Bone marrow (tissue), 2 donors: ENCODE data around the gene HIP1.
"Not testable (repeated sequence)": the region's sequence is repeated elsewhere in the genome, so short reads cannot be mapped to it uniquely, and the experiment has no call there.

Experiments
- DNase-seq, 2 donors: peaks; one replicate each; lab custom pipeline; 2025; lab: John Stamatoyannopoulos, UW

Gene HIP1

DNA sequence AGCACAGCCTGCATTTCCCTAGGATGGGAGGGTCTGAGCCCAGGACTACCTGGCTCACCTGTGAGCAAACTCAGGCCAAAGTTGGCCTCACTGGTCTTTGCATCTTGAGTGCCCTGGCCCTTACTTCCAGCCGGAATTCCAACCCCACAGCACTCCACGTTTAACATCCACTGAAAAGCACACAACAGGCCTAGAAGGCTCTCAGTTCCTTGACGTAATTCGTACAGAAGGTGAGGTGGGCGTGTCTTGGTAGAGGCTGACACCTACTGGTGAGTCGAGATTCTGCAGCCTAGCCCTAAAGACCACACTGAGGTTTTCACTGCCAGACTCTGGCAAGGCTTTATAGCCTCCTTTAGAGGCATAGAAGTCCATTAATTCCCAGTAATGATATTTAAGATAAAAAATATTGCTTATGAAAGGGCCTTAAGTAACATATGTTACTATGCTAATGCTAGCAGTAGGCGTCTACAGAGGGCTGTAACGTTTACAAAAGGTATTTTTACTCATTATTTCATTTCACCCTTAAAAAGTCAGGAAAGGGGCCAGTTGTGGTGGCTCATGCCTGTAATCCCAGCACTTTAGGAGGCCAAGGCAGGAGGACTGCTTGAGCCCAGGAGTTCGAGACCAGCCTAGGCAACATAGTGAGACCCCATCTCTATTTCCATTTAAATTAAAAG lies 95.8 kb downstream of the HIP1 start:
- peak; percentile 12 to 65 for DNase-seq

DNA sequence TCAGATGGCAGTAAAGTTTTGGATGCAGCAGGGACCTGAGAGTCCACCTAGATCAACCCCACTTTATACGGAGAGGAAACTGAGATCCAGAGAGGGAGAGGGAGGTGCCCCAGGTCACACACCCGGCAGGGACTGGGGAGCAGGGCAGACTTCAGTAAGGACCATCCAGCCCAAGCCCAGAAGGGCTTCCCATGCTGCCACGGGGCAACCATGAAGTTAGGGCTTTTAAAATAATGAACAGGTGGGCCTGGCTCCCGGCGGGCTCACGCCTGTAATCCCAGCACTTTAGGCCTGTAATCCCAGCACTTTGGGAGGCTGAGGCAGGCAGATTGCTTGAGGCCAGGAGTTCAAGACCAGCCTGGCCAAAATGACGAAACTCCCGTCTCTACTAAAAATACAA lies 98.5 kb downstream of the HIP1 start:
- DNase-seq = no peak

DNA sequence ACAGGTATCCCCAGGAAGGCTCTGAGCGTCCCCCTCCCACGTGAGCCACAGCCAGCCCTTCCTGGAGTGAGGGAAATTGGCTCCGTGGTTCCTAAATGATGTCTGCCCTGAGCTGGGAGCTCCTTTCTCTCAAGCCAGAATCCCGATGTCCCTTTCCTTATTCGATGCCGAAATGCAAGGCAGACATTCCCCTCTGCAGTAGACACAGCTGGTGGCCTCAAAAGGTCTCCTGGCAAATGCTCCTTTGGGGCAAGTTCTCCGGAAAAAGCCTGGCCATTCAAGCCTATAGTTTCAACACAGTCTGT lies 98.9 kb downstream of the HIP1 start:
- DNase-seq = no peak

DNA sequence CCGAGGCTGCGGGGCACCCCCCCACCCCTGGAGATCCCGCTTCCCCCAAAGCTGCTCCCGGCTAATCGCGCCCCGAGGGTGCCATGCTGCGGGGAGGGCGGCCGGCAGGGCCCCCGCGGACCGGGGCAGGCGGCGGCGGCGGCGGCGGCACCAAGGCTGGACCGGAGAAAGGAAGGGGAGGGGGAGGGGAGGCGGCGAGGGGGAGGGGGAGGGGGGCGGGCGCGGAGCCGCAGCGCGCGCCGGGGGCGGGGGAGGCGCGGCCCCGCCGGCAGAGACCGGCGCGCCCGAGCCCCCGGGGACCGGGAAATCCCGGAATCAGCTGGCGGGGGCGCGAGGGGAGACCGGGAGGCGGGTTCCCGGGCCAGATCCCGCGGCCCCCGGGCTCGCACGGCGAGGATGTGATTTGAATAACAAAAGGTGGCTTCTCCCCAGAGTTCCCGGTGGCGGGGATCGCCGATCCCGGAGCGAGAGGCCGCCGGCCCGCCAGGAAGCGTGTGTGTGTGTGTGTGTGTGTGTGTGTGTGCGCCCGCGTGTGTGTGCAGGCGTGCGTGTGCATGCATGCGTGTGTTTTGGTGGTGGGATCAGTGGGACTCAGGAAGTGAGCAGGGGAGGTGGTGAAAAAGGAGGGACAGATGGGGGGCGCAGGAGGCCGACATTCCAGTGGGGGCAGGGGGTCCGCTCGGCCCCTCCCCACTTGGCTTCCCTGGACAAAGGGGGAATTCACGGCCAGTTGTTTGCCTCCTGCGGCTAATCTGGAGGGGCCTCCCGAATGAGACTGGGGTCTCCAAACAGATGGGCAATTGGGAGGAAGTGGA lies 99.5 kb downstream of the HIP1 start:
- DNase-seq = peak; percentile 20 to 36

DNA sequence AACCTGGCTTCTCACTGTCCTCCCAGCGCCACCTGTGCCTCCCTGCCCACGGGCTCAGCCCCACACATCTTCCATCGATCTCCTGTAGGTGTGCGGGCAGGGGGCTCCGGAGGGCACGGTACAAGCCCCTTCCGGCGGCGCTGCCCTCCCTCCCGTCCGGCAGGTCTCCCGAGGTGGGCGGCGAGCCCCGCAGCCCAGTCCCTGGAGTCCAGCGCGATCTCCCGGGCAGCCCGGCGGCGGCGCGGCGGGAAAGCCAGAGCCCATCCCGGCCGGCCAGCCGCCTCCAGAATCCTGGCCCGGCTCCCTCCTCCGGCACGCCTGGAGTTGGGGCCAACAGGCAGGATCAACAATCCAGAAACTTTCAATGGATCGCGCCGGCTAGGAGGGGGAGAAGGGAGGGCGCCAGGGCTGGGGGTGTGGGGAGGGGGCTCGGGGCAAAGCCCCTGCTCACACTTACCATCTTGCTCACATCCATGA lies 100.1 kb downstream of the HIP1 start:
- no peak for DNase-seq

DNA sequence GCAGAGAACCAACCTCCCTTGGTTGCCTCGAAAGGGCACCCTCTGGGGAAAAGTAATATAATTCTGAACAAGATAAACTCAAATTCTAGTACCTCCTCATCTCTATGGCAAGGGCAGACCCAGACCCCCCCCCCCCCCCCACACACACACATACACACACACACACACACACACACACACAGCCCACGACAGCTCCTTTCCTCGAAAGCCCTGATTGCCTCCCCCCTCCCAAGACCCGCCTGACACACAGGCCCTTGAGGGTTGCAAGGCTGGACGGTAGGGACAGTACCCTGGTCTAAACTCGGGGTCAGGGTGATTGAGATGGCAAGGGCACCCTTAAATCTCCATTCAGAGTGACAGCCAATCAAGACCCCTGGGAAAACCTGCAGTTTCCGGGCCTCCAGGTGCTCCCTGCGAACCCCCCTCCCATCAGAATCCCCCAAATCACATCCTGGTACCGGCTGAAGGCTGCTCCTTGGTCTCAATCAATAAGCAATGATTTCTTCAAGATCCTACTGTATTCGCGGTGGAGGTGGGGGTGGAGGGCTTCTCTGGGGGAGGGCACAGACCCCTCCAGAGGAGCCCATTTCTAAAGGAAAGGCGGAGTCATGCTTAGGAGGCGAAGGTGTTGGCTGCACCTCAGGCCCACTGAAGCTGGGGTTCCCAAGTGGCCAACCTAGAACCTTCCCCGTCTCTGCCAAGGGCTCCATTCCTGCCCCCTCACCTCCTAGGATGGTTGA lies 100.7 kb downstream of the HIP1 start:
- no peak for DNase-seq

DNA sequence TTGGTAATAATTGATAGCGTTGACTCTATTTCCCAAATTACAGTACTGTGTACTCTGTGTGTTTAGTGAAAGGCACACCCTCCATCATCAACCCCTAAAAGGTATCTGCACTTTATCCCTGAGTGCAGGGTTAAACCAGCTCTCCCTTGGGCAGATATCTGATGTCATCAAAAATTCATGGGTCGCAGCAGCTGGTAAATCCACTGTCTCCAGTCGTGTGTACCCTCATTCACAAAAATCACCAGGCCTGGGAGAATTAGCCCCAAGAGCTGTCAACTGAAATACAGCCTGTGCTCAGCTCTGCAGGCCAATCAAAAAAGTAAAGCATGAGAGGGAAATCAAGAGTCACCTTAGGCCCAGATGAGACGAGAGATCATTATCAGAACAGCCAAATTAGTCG lies 103.7 kb downstream of the HIP1 start:
- DNase-seq = no peak

DNA sequence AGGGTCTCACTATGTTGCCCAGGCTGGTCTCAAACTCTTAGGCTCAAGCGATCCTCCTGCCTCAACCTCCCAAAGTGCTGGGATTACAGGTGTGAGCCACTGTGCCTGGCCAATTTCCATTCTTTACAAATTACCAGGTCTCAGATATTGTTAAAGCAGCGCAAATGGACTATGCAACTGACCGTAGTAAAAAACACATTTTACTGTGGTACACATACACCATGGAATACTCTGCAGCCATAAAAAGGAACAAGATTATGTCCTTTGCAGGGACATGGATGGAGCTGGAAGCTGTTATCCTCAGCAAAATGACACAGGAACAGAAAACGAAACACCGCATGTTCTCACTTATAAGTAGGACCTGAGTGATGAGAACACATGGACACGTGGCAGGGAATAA lies 106.2 kb downstream of the HIP1 start:
- DNase-seq = not testable (repeated sequence)

DNA sequence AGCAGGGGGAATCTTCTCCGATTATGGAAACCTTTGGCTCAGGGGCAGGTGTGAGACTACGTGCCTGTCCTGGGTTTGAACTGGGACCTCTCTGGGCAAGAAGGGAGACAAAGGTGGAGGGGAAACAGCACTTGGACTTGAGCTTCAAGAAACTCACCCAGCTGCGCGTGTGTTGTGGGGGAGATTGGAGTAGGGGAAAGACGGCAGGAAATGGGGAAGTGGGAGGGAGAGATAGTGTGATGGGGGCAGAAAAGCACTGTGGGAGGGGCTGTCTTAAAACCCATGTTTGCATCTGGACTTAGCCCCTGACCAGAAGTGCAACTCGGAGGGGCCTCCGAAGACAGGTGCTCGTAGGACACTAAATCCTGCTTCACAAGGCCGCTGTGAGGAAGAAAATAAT lies 107.0 kb downstream of the HIP1 start:
- DNase-seq = peak in 1 of 2 donors; percentile 24

DNA sequence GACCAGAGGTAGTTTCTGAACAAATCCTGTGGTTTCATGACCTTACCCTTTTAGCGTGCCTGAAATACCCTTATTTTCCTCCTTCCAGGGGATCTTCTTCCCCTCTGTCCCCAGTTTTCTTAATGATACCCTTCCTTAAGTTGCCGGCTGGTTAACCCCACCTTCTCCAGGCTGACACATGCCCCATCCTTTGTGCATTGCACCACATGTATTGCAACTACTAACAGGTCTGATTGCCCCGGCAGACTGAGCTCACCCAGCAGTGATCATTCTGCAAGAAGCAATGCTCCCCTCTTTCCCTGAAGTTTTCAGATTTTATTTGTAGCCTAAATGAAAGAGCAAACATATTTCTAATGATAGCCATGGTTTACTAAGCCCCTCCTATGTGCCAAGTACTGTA lies 108.2 kb downstream of the HIP1 start:
- no peak for DNase-seq

DNA sequence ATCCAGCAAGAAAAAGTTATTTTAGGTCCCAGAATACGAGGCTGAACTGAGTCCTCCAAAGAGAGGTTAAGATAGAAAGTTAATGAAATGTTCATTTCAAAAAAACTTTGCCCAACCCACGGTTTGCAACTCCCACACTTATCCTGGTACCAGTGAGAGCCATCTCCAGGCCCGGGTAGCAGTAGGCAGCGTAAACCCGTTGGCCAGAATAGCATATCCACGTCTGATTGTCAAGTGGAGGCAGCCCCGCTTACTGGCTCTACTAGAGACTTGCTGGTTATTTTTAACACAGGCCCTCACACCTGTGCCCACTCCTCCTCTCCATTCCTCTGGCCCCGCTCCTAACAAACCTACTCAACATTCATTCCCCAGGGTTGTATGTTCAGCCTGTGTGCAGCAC lies 109.7 kb downstream of the HIP1 start:
- no peak for DNase-seq

DNA sequence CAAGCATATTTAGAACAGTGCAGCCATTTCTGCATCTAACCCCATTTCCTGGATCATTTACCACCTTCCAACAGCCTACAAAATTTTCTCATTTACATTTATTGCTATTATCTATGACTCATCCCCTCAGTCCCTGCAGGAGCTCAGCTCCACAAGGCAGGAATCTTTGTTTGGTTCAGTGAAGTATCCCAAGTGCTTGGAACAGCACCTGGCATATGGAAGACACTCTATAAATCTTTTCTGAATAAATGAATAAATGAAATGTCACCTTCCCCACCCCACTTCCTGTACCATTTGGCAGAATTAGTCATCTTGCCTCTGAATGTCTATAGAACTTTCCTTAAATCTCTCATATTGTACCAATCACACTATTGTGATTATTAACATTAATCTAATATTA lies 110.7 kb downstream of the HIP1 start:
- no peak for DNase-seq

DNA sequence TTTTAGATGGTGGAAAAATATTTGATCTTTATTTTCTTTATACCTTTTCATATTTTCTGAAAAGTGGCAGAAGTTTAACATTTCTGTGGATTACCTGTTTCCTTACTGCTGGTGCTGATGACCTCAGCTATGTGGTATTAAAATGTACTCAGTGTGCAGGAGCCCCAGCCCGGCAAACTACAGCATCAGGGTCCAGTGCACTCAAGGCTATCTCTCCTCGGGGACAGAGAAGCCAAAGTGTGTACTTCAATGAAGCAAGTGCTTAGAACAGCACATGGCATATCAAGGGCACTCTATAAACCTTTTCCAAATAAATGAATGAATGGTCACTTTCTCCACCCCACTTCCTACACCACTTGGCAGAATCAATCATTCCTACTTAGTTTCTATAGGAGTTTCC lies 111.8 kb downstream of the HIP1 start:
- DNase-seq = no peak

DNA sequence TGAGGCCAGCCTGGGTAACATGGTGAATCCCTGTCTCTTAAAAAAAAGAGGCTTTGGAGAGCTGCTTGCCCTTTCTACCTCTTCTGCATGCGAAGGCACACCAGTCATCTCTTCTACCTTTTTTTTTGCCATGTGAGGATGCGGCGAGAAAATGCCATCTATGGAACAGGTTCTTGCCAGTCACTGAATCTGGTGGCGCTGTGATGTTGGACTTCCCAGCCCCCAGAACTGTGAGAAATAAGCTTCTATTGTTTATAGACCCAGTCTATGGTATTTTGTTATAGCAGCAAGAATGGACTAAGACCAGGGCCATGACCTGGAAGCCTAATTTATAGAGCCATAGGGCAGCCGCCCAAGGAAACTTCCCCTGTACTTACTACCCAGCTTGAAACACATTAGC lies 112.9 kb downstream of the HIP1 start:
- DNase-seq = no peak

DNA sequence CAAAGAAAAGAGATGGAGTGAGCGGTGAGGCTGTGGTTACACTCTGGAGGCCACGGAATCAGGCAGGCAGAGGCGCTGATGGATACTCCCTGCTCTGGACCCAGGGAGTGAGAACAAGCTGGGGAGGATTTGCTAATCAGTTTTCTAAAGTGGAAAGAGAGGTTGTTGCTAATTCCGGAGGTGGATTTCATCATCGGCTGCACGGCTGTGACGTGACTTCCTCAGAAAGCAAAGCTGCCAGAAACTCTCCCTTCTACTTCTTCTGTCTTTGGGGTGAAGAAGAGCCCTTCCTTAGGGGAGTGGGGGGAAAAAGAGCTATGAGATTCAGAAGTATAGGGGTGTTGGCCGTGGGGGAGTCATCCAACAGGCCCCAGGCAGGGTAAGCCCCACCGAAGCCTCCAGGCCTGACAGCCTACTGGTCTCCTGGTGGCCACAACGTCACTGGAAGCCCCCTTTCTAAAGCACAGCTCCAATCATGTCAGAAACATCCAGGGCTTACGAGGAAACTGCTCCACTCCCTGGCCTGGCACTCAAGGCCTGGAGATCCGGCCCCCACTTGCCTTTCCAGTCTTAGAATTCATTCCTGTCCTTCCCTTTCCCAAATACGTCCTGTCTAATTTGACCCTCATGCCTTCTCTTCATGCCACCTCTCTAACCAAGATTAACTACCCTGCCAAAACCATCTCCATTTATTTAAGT lies 114.5 kb downstream of the HIP1 start:
- peak; percentile 48 to 82 for DNase-seq

DNA sequence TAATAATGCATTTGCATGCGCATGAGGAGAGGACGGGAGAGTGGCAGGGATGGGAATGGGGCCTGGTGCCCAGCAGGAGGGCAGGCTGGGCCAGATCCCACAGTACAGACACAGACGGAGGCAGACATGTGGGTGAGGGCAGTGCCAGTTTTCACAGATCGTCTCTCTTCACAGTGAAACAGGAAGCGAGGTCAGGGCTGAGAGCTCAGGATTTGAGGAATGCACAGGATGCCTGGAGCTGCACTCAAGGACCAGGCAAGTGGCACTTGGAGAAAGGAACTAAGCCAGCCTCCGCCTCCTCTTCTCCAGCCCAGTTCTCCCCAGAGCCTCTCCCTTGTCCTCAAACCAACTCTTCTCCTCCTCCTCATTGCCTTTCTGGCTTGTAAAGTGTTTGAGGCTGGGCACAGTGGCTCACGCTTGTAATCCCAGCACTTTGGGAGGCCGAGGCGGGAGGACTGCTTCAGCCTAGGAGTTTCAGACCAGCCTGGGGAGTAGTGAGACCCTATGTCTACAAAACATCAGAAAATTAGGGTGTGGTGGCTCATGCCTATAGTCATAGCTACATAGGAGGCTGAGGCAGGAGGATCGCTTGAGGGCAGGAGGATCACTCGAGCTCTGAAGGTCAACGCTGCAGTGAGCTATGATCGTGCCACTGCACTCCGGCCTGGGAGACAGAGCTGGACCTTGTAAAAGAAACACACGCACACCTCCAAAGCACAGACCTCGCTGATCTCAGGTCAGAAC lies 115.2 kb downstream of the HIP1 start:
- no peak for DNase-seq

DNA sequence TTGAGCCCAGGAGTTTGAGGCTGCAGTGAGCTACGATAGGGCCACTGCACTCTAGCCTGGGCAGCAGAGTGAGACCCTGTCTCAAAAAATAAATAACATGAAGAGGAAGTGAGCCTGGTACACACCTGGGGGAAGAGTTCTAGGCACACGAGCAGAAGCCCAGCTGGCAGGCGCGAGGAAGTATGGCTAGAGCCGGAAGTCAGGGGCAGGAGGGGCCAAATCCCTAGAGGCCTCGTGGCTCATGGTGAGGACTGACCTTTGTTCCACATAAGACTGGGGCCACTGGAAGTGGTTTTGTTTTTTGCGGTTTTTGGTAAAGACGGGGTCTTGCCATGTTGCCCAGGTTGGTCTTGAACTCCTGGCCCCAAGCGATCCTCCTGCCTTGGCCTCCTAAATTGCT lies 117.6 kb downstream of the HIP1 start:
- DNase-seq = no peak

DNA sequence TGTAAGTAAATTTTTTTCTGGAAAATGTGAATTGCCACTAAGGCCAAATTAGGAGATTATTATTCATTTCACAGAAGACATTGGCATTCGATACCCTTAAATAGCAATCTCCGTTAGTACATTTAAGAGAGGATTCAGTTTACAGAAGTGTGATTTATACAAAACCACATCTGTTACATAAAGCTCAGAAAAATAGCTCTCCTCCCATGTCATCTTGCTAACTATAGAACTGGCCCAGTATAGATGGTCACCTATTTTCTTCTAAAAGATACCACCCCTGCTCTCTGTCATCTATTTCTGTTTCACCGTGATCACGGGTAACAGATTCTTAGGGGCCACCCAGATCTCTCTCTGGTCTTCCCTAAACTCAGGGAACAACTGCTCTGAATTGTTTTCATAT lies 119.1 kb downstream of the HIP1 start:
- no peak for DNase-seq

DNA sequence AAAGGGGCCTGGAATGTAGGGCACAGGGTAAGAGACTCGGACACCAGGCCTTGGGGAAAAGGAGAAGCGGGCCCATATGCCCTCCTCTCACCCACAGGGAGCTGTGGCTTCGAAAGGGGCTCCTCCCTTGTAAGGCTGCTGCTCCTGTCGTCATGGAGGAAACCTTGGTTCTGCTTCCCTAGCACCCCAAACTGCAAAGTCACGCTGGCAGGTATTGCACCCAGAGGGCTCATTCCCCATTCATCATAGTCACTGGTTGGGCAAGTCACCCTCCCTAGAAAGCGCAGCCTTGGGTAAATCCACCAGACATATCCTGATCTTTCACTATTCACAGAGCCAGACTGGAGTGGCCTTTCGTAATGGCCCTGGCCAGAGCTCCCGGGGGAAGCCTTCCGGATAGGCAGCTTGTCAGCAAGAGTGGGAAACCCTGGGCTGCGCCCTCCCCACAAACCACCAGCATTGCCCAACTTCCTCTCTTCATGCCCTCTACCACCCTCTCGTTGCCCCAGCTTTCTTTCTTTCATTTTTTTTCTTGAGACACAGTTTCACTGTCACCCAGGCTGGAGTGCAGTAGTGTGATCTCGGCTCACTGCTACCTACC lies 121.0 kb downstream of the HIP1 start:
- peak; percentile 74 to 99 for DNase-seq

DNA sequence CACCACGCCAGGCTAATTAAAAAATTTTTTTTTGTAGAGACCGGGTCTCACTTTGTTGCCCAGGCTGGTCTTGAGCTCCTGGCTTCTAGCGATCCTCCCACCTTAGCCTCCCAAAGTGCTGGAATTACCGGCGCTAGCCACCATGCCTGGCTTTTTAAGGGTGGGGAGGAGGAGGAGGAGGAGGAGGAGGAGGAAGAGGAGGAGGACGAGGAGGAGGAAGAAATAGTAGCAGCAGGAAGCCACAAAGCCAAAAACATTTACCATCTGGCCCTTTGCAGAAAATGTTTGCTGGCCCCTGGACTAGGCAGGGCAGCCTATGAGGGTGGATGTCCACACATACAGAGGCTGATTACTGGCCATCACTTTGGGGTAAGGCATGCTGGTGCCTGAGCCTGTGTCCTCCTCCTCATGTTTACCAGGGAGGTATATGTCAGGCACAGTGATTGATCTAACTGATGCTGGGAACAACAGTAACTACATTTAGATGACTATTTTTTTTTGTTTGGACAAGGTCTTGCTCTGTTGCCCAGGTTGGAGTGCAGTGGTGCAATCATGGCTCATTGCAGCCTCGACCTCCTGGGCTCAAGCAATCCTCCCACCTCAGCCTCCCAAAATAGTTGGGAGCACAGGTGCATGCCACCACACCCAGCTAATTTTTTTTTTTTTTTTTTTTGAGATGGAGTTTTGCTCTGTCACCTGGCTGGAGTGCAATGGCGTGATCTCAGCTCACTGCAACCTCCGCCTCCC lies 122.1 kb downstream of the HIP1 start:
- no peak for DNase-seq

DNA sequence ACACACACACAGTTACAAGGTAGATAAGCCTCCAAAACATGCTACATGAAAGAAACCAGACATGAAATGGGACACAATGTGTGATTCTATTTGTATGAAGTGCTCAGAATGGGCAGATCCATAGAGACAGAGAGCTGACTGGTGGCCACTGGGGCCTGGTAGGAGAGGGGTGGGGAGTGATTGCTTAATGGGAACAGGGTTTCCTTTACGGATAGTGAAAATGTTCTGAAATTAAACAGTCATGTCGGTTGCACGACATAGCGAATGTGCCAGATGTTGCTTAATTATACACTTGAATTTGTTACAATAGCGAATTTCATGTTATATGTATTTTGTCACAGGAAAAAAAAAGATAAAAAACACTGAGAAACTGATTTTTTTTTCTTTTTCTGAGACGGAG lies 124.3 kb downstream of the HIP1 start:
- no peak for DNase-seq
